ENCODE results near the gene MTERF4.

The MTERF4 gene

GRCh38 chr2:241139531-241140444 lies 37.7 kb upstream of the MTERF4 start:
- H3K9me3 ChIP-seq (ENCODE audit: insufficient read depth, low read depth, low read length) = no peaks in the 10 kb centered on the region
- H3K79me2 ChIP-seq (ENCODE audit: insufficient read depth, low read length) = peaks cover 13% of the 10 kb centered on the region; the same call in 1 of the 2 replicates
- TF ChIP-seq EZH2phosphoT487 (IDR thresholded peaks at IDR 0.05; ENCODE audit: borderline replicate concordance) (no peak), CTCF (conservative IDR thresholded peaks at IDR 0.05; ENCODE audit: low read length) (no peak)
- no peaks in the 10 kb centered on the region for H3K9me2 ChIP-seq (replicated peaks; ENCODE audit: low read depth, low read length)
- no peaks in the 10 kb centered on the region for H4K20me1 ChIP-seq (ENCODE audit: insufficient read depth, low read length, poor library complexity, severe bottlenecking)
- no peaks in the 10 kb centered on the region for H3F3A ChIP-seq (ENCODE audit: low read depth)
- H3K36me3 ChIP-seq (ENCODE audit: insufficient read depth, low read length) = peaks cover 35% of the 10 kb centered on the region; the same call in 1 of the 2 replicates
- H3K9ac ChIP-seq (ENCODE audit: low read depth, low read length, poor library complexity, severe bottlenecking) = no peak overlapping the region
- H3K4me3 ChIP-seq (ENCODE audit: low read length, poor library complexity, severe bottlenecking) = no peak overlapping the region
- no peaks in the 10 kb centered on the region for H3K4me1 ChIP-seq (ENCODE audit: insufficient read depth, low read length, poor library complexity, severe bottlenecking)
- H2AFZ ChIP-seq (ENCODE audit: low read length) = no peak overlapping the region
- no peak overlapping the region for H3K4me2 ChIP-seq (ENCODE audit: low read depth, low read length, poor library complexity, severe bottlenecking)
- no peaks in the 10 kb centered on the region for H3K27me3 ChIP-seq (ENCODE audit: insufficient read depth, low read length, poor library complexity, severe bottlenecking)

GRCh38 chr2:241138471-241138870 lies 36.4 kb upstream of the MTERF4 start:
- no peak for TF ChIP-seq CTCF (conservative IDR thresholded peaks at IDR 0.05; ENCODE audit: low read length)
- TF ChIP-seq EZH2phosphoT487 (IDR thresholded peaks at IDR 0.05; ENCODE audit: borderline replicate concordance) = no peak
- H3K36me3 ChIP-seq (ENCODE audit: insufficient read depth, low read length) = peaks cover 35% of the 10 kb centered on the region; the same call in 1 of the 2 replicates

GRCh38 chr2:241137276-241138190 lies 35.4 kb upstream of the MTERF4 start:
- H3K36me3 ChIP-seq (ENCODE audit: insufficient read depth, low read length) = peaks cover 35% of the 10 kb centered on the region; the same call in 1 of the 2 replicates
- H3K9ac ChIP-seq (ENCODE audit: low read depth, low read length, poor library complexity, severe bottlenecking) = no peak overlapping the region
- no peaks in the 10 kb centered on the region for H3K79me2 ChIP-seq (ENCODE audit: insufficient read depth, low read length)
- TF ChIP-seq CTCF (conservative IDR thresholded peaks at IDR 0.05; ENCODE audit: low read length) = no peak
- TF ChIP-seq EZH2phosphoT487 (IDR thresholded peaks at IDR 0.05; ENCODE audit: borderline replicate concordance) = no peak
- no peak overlapping the region for H2AFZ ChIP-seq (ENCODE audit: low read length)
- H3F3A ChIP-seq (ENCODE audit: low read depth) = no peaks in the 10 kb centered on the region
- H3K4me1 ChIP-seq (ENCODE audit: insufficient read depth, low read length, poor library complexity, severe bottlenecking) = no peaks in the 10 kb centered on the region
- no peak overlapping the region for H3K4me3 ChIP-seq (ENCODE audit: low read length, poor library complexity, severe bottlenecking)
- H3K9me2 ChIP-seq (replicated peaks; ENCODE audit: low read depth, low read length) = no peaks in the 10 kb centered on the region
- no peaks in the 10 kb centered on the region for H4K20me1 ChIP-seq (ENCODE audit: insufficient read depth, low read length, poor library complexity, severe bottlenecking)
- H3K4me2 ChIP-seq (ENCODE audit: low read depth, low read length, poor library complexity, severe bottlenecking) = no peak overlapping the region
- no peaks in the 10 kb centered on the region for H3K27me3 ChIP-seq (ENCODE audit: insufficient read depth, low read length, poor library complexity, severe bottlenecking)
- H3K9me3 ChIP-seq (ENCODE audit: insufficient read depth, low read depth, low read length) = no peaks in the 10 kb centered on the region

More at GRCh38 chr2:241138471-241138870, 36.4 kb upstream of the MTERF4 start:
- H3K4me3 ChIP-seq (ENCODE audit: low read length, poor library complexity, severe bottlenecking) = no peak overlapping the region
- no peaks in the 10 kb centered on the region for H3K9me2 ChIP-seq (replicated peaks; ENCODE audit: low read depth, low read length)
- no peaks in the 10 kb centered on the region for H3K27me3 ChIP-seq (ENCODE audit: insufficient read depth, low read length, poor library complexity, severe bottlenecking)
- no peaks in the 10 kb centered on the region for H3K9me3 ChIP-seq (ENCODE audit: insufficient read depth, low read depth, low read length)
- peaks cover under 1% of the 10 kb centered on the region; the same call in 1 of the 2 replicates for H3K79me2 ChIP-seq (ENCODE audit: insufficient read depth, low read length)
- H2AFZ ChIP-seq (ENCODE audit: low read length) = no peak overlapping the region
- H3F3A ChIP-seq (ENCODE audit: low read depth) = no peaks in the 10 kb centered on the region
- H3K4me1 ChIP-seq (ENCODE audit: insufficient read depth, low read length, poor library complexity, severe bottlenecking) = no peaks in the 10 kb centered on the region
- no peaks in the 10 kb centered on the region for H4K20me1 ChIP-seq (ENCODE audit: insufficient read depth, low read length, poor library complexity, severe bottlenecking)
- no peak overlapping the region for H3K9ac ChIP-seq (ENCODE audit: low read depth, low read length, poor library complexity, severe bottlenecking)
- H3K4me2 ChIP-seq (ENCODE audit: low read depth, low read length, poor library complexity, severe bottlenecking) = no peak overlapping the region
